OCI-LY1 (cell line): Measurements from ENCODE around the gene SHLD3.

Source experiments
- H2AFZ ChIP-seq: fragments of 200-600 bp; sonication (generic), shearing (Covaris generic); 2 replicates; pipeline ENCODE4 v1.6.0; 2014; ENCODE audit warnings: antibody characterized with exemption, mild to moderate bottlenecking, low read length
- H3F3A ChIP-seq: fragments of 200-600 bp; sonication (generic), shearing (Covaris generic); 2 replicates; pipeline ENCODE4 v1.6.0; 2014; ENCODE audit warnings: mild to moderate bottlenecking, antibody characterized with exemption, low read length, moderate library complexity; ENCODE audit not compliant: insufficient read depth
- H3K27ac ChIP-seq: fragments of 200-600 bp; sonication (generic); 2 replicates; pipeline ENCODE4 v1.5.1; 2014; ENCODE audit warnings: low read length, mixed run types, mild to moderate bottlenecking, low read depth; ENCODE audit not compliant: poor library complexity, severe bottlenecking
- H3K27me3 ChIP-seq: fragments of 200-600 bp; sonication (generic); 2 replicates; pipeline ENCODE4 v1.6.0; 2014; ENCODE audit warnings: antibody characterized with exemption, mild to moderate bottlenecking, low read length, moderate library complexity; ENCODE audit not compliant: insufficient read depth
- H3K36me3 ChIP-seq: fragments of 200-600 bp; sonication (generic); 2 replicates; pipeline ENCODE4 v1.6.1; 2014; ENCODE audit warnings: mild to moderate bottlenecking, antibody characterized with exemption, low read length, moderate library complexity, mixed read lengths; ENCODE audit not compliant: insufficient read depth
- H3K4me1 ChIP-seq: fragments of 200-600 bp; sonication (generic); 2 replicates; pipeline ENCODE4 v1.5.1; 2014; ENCODE audit warnings: mild to moderate bottlenecking, low read length, moderate library complexity; ENCODE audit not compliant: insufficient read depth, severe bottlenecking
- H3K4me2 ChIP-seq: fragments of 200-600 bp; sonication (generic), shearing (Covaris generic); 2 replicates; pipeline ENCODE4 v1.6.1; 2014; ENCODE audit warnings: low read length
- H3K4me3 ChIP-seq: fragments of 200-600 bp; sonication (generic); 2 replicates; pipeline ENCODE4 v1.5.1; 2014; ENCODE audit warnings: low read length, low read depth, mild to moderate bottlenecking, mixed read lengths; ENCODE audit not compliant: poor library complexity, severe bottlenecking
- H3K79me2 ChIP-seq: fragments of 200-600 bp; shearing (Covaris generic); 2 replicates; pipeline ENCODE4 v1.6.1; 2016; ENCODE audit warnings: mixed run types, low read length, mixed read lengths; ENCODE audit not compliant: insufficient read depth
- H3K9ac ChIP-seq: fragments of 200-600 bp; sonication (generic), shearing (Covaris generic); 2 replicates; pipeline ENCODE4 v1.6.1; 2014; ENCODE audit warnings: mild to moderate bottlenecking, low read length, mixed read lengths
- H3K9me2 ChIP-seq: fragments of 200-600 bp; sonication (generic), shearing (Covaris generic); 2 replicates; pipeline ENCODE4 v1.6.1; 2014; ENCODE audit warnings: low read depth, mild to moderate bottlenecking, low read length, mixed read lengths
- H3K9me3 ChIP-seq: fragments of 200-600 bp; shearing (Covaris generic); 2 replicates; pipeline ENCODE4 v1.6.1; 2014; ENCODE audit warnings: low read length, mixed read lengths
- H4K20me1 ChIP-seq: fragments of 200-600 bp; sonication (generic), shearing (Covaris generic); 2 replicates; pipeline ENCODE4 v1.6.0; 2016; ENCODE audit warnings: mild to moderate bottlenecking, low read length; ENCODE audit not compliant: insufficient read depth
- EZH2 ChIP-seq: fragments of 200-600 bp; sonication (generic), shearing (Covaris generic); IDR thresholded peaks from 2 replicates; pipeline ENCODE4 v1.8.0; 2017; ENCODE audit warnings: borderline replicate concordance, mixed run types, mild to moderate bottlenecking, antibody characterized with exemption, low read length, moderate library complexity, mixed read lengths
- TF ChIP-seq, protein P1 (sequence below): fragments of 200-600 bp; sonication (generic), shearing (Covaris generic); IDR thresholded peaks from 2 replicates; pipeline ENCODE4 v1.5.1; 2017; ENCODE audit warnings: mild to moderate bottlenecking, antibody characterized with exemption, low read length, moderate library complexity, mixed read lengths

Gene SHLD3

DNA sequence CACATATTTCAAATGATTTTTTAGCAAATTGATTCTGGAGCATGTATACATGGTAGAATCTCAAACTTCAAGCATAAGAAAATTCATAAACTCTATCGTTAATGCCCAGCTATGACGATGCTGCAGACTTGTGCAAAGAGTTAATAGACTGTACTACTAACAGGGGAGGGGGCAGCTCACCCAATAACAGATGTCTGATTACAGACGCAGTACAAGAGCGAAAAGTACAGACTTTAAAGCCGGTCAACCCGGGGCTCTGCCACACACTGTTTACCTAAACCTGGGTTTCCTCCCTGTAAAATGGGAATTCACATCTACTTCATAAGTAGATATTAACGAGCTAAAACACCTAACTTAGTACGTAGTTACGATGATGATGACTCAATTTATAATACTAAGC, 1.3 kb upstream of the SHLD3 start:
- Histone ChIP-seq H4K20me1 (no peaks in the 10 kb centered on the region), H3K4me3 (peak overlapping the region; percentile 94), H3K9me3 (no peaks in the 10 kb centered on the region), H3K9ac (peak overlapping the region; percentile 93), H3F3A (no peaks in the 10 kb centered on the region), H3K27ac (peak overlapping the region; percentile 74), H3K79me2 (peaks cover 58% of the 10 kb centered on the region), H3K4me2 (peak overlapping the region; percentile 83), H2AFZ (no peak overlapping the region), H3K9me2 (no peaks in the 10 kb centered on the region), H3K36me3 (no peaks in the 10 kb centered on the region), H3K27me3 (no peaks in the 10 kb centered on the region), H3K4me1 (peaks cover 38% of the 10 kb centered on the region)
- TF ChIP-seq EZH2: no peak
- TF ChIP-seq, protein P1, sequence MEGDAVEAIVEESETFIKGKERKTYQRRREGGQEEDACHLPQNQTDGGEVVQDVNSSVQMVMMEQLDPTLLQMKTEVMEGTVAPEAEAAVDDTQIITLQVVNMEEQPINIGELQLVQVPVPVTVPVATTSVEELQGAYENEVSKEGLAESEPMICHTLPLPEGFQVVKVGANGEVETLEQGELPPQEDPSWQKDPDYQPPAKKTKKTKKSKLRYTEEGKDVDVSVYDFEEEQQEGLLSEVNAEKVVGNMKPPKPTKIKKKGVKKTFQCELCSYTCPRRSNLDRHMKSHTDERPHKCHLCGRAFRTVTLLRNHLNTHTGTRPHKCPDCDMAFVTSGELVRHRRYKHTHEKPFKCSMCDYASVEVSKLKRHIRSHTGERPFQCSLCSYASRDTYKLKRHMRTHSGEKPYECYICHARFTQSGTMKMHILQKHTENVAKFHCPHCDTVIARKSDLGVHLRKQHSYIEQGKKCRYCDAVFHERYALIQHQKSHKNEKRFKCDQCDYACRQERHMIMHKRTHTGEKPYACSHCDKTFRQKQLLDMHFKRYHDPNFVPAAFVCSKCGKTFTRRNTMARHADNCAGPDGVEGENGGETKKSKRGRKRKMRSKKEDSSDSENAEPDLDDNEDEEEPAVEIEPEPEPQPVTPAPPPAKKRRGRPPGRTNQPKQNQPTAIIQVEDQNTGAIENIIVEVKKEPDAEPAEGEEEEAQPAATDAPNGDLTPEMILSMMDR: no peak

DNA sequence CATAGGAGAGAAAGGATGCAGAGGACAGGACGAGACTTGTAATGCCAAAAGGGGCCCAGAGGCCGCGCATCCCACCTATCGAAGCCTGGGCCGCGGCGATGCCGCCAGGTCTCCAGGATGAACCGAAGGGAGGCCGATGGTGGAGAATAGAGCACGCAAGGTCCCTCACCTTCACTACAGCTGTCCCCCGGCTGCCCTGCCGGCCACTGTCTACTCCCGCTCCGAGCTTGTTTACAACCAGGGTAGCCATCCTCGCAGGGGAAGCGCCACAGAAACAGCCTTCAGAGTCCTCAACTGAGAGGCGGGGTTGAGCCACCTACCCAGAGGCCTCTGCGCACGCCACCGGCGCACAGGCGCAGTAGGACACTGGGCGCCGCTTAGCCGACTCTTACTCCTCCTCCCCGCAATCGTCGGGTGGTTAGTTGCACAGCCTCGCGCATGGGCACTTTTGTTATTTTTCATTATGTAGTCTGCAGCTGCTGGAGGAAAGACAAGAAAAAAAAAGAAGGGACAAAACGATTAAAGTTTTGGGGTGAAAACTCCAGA, 729 bp upstream of the SHLD3 start, which contains the start of gene TRIM23:
Gene TRIM23, minus strand, starts transcription at position 309 of the 546 bp plus-strand sequence. Its CDS starts 59 bp downstream, at position 250.
- Histone ChIP-seq H3K9me3 (no peaks in the 10 kb centered on the region), H3K27ac (peak within 1 kb of the TSS; percentile 74), H3K36me3 (no peaks in the 10 kb centered on the region; the same call in 1 of the 2 replicates), H3K4me3 (peak within 1 kb of the TSS; percentile 94), H2AFZ (peak within 1 kb of the TSS; percentile 56; the same call in 1 of the 2 replicates), H3K79me2 (peaks cover 59% of the 10 kb centered on the region), H3F3A (no peaks in the 10 kb centered on the region), H3K27me3 (no peaks in the 10 kb centered on the region), H4K20me1 (no peaks in the 10 kb centered on the region), H3K4me2 (peak within 1 kb of the TSS; percentile 83), H3K9me2 (no peaks in the 10 kb centered on the region), H3K9ac (peak within 1 kb of the TSS; percentile 93), H3K4me1 (peaks cover 38% of the 10 kb centered on the region)
- TF ChIP-seq, protein P1: peak; percentile 5; the same call in 1 of the 2 replicates
- no peak for TF ChIP-seq EZH2

DNA sequence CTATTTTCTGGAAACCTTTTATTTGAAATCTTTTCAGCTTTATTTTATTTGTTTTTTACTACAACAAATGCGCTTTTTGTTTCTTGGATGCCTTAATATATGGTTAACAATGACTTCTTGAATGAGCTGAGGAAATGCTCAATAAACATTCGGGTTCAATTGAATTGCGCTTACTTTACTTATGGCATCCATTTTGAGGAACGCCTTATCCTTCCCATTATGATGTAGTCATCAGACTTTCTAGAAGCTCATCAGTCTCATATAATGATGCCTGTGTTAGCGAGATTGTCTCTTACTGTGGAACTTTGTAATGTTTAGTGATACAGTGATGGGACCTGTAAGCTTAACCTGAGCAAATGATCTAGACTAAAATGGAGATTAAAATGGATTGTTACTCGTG, 916 bp downstream of the SHLD3 start:
- Histone ChIP-seq H3F3A (no peaks in the 10 kb centered on the region), H3K4me2 (peak overlapping the region; percentile 83), H3K9me3 (no peaks in the 10 kb centered on the region), H3K27ac (peak overlapping the region; percentile 74), H3K79me2 (peaks cover 73% of the 10 kb centered on the region), H3K4me3 (peak overlapping the region; percentile 94), H3K9me2 (no peaks in the 10 kb centered on the region), H3K36me3 (peaks cover 12% of the 10 kb centered on the region; the same call in 1 of the 2 replicates), H3K4me1 (peaks cover 38% of the 10 kb centered on the region), H3K27me3 (no peaks in the 10 kb centered on the region), H2AFZ (peak overlapping the region; percentile 56; the same call in 1 of the 2 replicates), H4K20me1 (peaks cover 2% of the 10 kb centered on the region; the same call in 1 of the 2 replicates), H3K9ac (peak overlapping the region; percentile 93)
- TF ChIP-seq EZH2: no peak
- TF ChIP-seq, protein P1: no peak
